Activated CD8-positive, alpha-beta memory T cell treated with anti-CD3 and anti-CD28 coated beads for 24 hours (primary cell): Measurements from ENCODE around the gene STT3B.

Experiments used
- DNase-seq: peaks from one replicate; pipeline ENCODE4 v3.0.0-alpha.2; 2020

Gene STT3B

GRCh38 chr3:31661286-31661685 is 128.6 kb downstream of the STT3B start:
- no peak for DNase-seq

DNA sequence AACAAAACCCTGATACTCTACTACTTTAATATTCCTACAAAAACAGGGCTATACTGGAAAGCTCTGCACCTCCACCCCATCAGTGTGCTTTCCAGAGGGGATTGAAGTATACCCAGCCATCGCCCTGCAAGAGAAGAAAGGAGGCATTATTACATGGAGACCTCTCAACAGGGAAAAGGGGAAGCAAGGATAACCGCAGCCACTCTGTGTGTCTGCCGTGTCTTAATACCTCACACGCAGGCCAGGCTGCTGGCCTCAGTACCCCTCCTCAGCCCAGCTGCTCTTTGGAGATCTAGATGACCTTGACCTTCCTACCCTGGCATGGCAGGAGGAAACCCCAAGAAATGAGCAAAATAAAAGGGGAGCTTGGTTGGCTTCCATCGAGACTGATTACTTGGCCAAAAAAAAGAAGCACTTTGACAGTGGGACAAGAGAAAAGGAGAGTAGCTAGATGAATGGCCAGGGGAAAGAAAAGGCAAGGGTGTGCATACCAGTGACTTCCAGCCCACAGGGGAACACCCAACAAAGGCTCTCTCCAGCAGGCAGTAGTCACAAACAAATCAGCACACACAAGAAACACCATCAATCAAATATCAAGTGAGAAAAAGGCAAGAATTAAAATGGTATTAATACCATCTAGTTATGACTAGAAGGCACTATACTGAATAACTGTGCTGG is 129.4 kb downstream of the STT3B start:
- no peak for DNase-seq

GRCh38 chr3:31664031-31664430 is 131.3 kb downstream of the STT3B start:
- DNase-seq = no peak

DNA sequence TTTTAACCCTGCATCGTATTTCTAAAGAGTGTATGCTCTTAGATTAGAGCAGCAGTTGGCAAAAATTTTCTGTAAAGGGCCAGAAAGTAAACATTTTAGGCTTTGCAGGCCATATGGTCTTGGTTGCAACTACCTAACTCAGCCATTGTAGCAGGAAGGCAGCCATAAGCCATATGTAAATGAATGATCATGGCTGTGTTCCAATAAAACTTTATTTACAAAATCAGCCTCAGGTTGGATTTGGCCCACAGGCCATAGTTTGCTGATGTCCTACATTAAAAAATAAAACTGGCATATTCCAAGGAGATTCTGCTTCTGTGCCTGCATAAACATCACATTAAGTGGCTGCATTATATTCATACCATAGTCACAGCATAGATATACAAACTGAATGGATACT is 134.9 kb downstream of the STT3B start:
- no peak for DNase-seq

DNA sequence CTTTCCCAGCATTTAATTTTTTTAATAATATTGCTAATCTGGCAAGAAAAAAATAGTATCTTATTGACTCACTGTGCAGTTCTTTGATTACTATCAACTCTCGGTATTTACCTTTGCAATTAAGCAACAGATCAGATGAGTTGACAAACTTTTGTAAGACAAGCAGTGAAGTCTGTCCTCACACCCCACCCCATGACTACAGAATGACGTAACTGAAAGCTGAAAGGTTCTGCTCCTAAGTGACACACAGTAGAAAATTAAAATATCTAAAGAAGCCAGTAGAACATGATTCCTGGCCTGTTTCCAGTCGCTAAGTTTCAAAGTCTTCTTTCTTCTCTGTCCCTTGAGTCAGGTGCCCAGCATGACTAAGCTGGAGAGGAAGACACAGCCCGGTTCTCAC is 135.5 kb downstream of the STT3B start:
- no peak for DNase-seq

DNA sequence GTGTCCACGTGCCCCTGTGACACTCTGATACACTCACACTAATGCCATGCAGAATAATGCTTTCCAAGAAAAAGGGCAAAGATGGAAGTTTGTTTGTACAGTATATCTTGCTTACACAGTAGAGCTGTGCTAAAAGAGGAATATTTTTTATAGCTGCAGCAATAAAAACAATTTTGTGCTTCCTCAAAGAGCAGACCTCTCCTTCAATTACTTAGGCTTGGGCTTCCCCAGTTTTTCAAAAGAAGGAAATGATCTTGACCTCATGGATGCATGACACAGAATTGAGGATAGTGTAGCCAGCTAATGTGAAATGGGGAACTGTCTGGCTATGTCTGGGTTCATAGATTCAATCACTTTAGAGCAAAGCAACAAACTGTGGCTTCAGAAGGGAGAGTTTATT is 137.4 kb downstream of the STT3B start:
- DNase-seq = no peak

DNA sequence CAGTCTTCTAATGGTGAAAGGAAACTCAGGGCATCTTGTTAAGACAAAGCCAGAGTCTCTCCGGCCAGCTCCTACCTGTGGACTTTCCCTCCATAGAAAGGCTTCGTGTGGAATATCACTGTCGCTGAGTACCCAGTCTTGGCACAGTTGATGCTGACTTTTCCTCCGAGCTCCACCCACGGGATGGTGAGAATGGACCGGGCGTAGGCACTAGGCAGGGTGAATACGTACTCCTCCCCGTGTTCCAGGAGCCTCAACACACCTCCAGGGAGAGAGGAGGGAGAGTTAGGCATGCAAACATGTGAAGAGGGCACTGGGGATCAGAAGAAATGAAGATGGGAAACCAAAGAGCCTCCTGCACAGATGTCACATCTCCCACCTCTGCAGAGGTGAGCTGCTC is 138.0 kb downstream of the STT3B start:
- no peak for DNase-seq

DNA sequence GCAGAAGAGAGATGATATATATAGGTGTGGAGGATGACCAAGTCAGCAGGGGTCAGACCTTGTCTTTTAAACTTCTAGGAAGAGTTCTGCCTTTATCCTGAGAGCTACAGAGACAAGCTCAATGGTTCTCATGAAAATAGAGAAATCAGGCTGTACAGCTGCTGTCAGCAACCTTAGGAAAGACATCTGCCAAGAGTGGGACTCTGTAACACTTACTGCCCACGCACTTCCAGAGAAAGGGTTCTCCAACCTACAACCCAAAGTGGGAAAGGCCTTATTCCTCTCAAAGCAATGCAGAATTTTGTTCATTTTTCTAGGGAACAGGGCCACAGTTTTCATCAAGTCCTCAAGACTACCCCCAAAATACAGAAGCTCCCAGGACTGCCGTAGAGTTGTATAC is 138.7 kb downstream of the STT3B start:
- no peak for DNase-seq

GRCh38 chr3:31671976-31672375 is 139.3 kb downstream of the STT3B start:
- DNase-seq = no peak

- no peak for DNase-seq
Measured at GRCh38 chr3:31673950-31674349, 141.2 kb downstream of the STT3B start.

DNA sequence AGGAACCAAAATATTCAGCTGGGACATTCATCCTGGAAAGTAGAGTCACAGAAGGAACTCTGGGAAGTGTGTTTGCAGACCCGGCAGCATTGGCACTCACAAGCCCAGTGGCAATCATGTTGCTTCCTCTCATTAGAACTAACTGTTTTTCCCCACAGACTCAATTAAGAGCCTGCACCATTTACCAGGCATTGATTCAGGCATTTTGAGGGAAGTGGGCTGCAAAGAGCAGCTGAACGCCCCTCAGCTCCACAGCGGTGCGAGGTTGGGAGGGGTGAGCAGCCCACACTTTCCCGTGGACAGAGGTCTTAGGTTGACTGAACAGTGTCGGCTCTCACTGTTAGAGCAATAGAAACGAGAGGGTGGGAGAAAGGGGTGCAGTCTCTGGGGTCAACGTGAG is 143.8 kb downstream of the STT3B start:
- no peak for DNase-seq

- DNase-seq = no peak
Measured at GRCh38 chr3:31680072-31680870, 147.5 kb downstream of the STT3B start.
